UCSD-AML1 (cell line): ENCODE measurements around the gene MICU2.
"Not testable (repeated sequence)": the region's sequence is repeated elsewhere in the genome, so short reads cannot be mapped to it uniquely, and the experiment has no call there.

Source experiments
- DNase-seq: peaks from one replicate; lab custom pipeline; 2025; ENCODE audit not compliant: unreplicated experiment; lab: John Stamatoyannopoulos, UW

The MICU2 gene

GRCh38 chr13:21594715-21595545 lies 9.0 kb downstream of the MICU2 start:
- DNase-seq, result no peak

- DNase-seq, result not testable (repeated sequence)
These were observed 13.1 kb downstream of the MICU2 start for GRCh38 chr13:21590665-21591456.

GRCh38 chr13:21590231-21590630 lies 13.7 kb downstream of the MICU2 start:
- no peak for DNase-seq

GRCh38 chr13:21589510-21589909 lies 14.5 kb downstream of the MICU2 start:
- not testable (repeated sequence) for DNase-seq

GRCh38 chr13:21588411-21588810 lies 15.6 kb downstream of the MICU2 start:
- not testable (repeated sequence) for DNase-seq

- no peak for DNase-seq
These were observed 18.9 kb downstream of the MICU2 start for GRCh38 chr13:21584973-21585592.

GRCh38 chr13:21583478-21583877 lies 20.5 kb downstream of the MICU2 start:
- DNase-seq, result no peak

GRCh38 chr13:21580736-21581135 lies 23.2 kb downstream of the MICU2 start:
- DNase-seq, result no peak

- DNase-seq, result no peak
These were observed 24.1 kb downstream of the MICU2 start for GRCh38 chr13:21579754-21580316.

- DNase-seq, result no peak
These were observed 25.2 kb downstream of the MICU2 start for GRCh38 chr13:21578748-21579147.

- no peak for DNase-seq
These were observed 27.5 kb downstream of the MICU2 start for GRCh38 chr13:21576426-21576825.

- DNase-seq, result no peak
These were observed 29.9 kb downstream of the MICU2 start for GRCh38 chr13:21573920-21574712.

- DNase-seq, result no peak
These were observed 34.3 kb downstream of the MICU2 start for GRCh38 chr13:21569686-21570085.

GRCh38 chr13:21568854-21569253 lies 35.1 kb downstream of the MICU2 start:
- no peak for DNase-seq

- no peak for DNase-seq
These were observed 36.3 kb downstream of the MICU2 start for GRCh38 chr13:21567714-21568113.

GRCh38 chr13:21557995-21558394 lies 46.0 kb downstream of the MICU2 start:
- DNase-seq, result no peak

GRCh38 chr13:21556051-21556450 lies 47.9 kb downstream of the MICU2 start:
- DNase-seq, result no peak

GRCh38 chr13:21553261-21553660 lies 50.7 kb downstream of the MICU2 start:
- not testable (repeated sequence) for DNase-seq

- no peak for DNase-seq
These were observed 53.1 kb downstream of the MICU2 start for GRCh38 chr13:21550918-21551317.

- no peak for DNase-seq
These were observed 54.3 kb downstream of the MICU2 start for GRCh38 chr13:21549633-21550032.

- DNase-seq, result no peak
These were observed 55.4 kb downstream of the MICU2 start for GRCh38 chr13:21548577-21548976.
